SU-DHL-6 (cell line): ENCODE measurements around the gene CTCFL.

ENCODE experiments used
- H2AFZ ChIP-seq: fragments of 200-600 bp; sonication (generic); 2 replicates; pipeline ENCODE4 v1.6.1; 2014; ENCODE audit warnings: low read depth, mild to moderate bottlenecking, moderate library complexity, mixed read lengths, antibody characterized with exemption, low read length; ENCODE audit not compliant: severe bottlenecking
- H3F3A ChIP-seq: fragments of 200-600 bp; shearing (Covaris generic); 2 replicates; pipeline ENCODE4 v1.6.0; 2016; ENCODE audit warnings: antibody characterized with exemption, mild to moderate bottlenecking; ENCODE audit not compliant: insufficient read depth
- H3K27ac ChIP-seq: fragments of 200-600 bp; sonication (generic); 2 replicates; pipeline ENCODE4 v1.5.1; 2016; ENCODE audit warnings: low read depth, mild to moderate bottlenecking, low read length, moderate library complexity, mixed read lengths
- H3K27me3 ChIP-seq: fragments of 200-600 bp; sonication (generic), shearing (Covaris generic); 2 replicates; pipeline ENCODE4 v1.6.0; 2014; ENCODE audit warnings: mild to moderate bottlenecking, low read length
- H3K36me3 ChIP-seq: fragments of 200-600 bp; sonication (generic); 2 replicates; pipeline ENCODE4 v1.6.1; 2014; ENCODE audit warnings: mild to moderate bottlenecking, low read length, mixed read lengths
- H3K4me2 ChIP-seq: fragments of 300-600, 200-600 bp; shearing (Covaris generic), sonication (generic); 2 replicates; pipeline ENCODE4 v1.6.0; 2014; ENCODE audit warnings: low read length, low read depth, mild to moderate bottlenecking; ENCODE audit not compliant: poor library complexity, severe bottlenecking
- H3K4me3 ChIP-seq: fragments of 200-600 bp; sonication (generic); 2 replicates; pipeline ENCODE4 v1.5.1; 2014; ENCODE audit warnings: antibody characterized with exemption, low read length, mild to moderate bottlenecking, mixed read lengths; ENCODE audit not compliant: insufficient read depth, poor library complexity, severe bottlenecking
- H3K79me2 ChIP-seq: fragments of 200-600 bp; sonication (generic); 2 replicates; pipeline ENCODE4 v1.6.1; 2014; ENCODE audit warnings: mild to moderate bottlenecking, low read length, moderate library complexity; ENCODE audit not compliant: insufficient read depth
- H3K9ac ChIP-seq: fragments of 200-600 bp; sonication (generic); 2 replicates; pipeline ENCODE4 v1.7.0; 2014; ENCODE audit warnings: mild to moderate bottlenecking, low read length
- H3K9me2 ChIP-seq: fragments of 200-600 bp; sonication (generic); replicated peaks from 2 replicates; pipeline ENCODE4 v1.6.1; 2014; ENCODE audit warnings: low read length; ENCODE audit not compliant: insufficient read depth
- H3K9me3 ChIP-seq: fragments of 200-600 bp; sonication (generic); 2 replicates; pipeline ENCODE4 v1.6.1; 2014; ENCODE audit warnings: low read length, mixed read lengths; ENCODE audit not compliant: insufficient read depth
- H4K20me1 ChIP-seq: fragments of 200-600 bp; sonication (generic); 2 replicates; pipeline ENCODE4 v1.6.1; 2014; ENCODE audit warnings: low read depth, mild to moderate bottlenecking, antibody characterized with exemption, low read length, moderate library complexity, mixed read lengths
- EZH2phosphoT487 ChIP-seq: fragments of 200-600 bp; sonication (generic), shearing (Covaris generic); conservative IDR thresholded peaks from 2 replicates; pipeline ENCODE4 v1.6.1; 2018; ENCODE audit warnings: mild to moderate bottlenecking, antibody characterized with exemption, low read length, moderate library complexity, mixed read lengths
- TF ChIP-seq, protein P1 (sequence below): fragments of 200-600 bp; sonication (generic); IDR thresholded peaks from one replicate; pipeline ENCODE4 v1.5.1; 2017; ENCODE audit warnings: antibody characterized with exemption, mild to moderate bottlenecking, low read length, moderate library complexity; ENCODE audit not compliant: insufficient read depth, poor library complexity, severe bottlenecking

Gene CTCFL

DNA sequence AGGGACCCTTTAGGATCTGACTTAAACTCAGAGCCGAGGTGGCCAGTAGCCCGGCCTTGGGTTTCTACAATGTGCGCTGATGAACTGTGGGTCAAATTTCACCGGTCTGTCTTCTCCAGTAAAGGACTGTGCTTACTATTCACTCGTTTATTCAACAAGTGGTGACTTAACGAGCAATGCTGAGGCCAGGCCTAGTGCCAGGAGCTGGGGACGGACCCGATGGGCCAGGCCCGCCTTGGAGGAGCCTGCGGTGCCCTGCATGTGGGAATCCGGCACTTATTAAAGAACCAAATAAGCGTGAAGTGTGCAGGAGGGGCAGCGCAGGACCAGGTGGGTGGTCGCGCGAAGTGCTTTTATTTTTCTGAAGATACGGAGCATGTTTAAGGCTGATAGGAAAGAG, 24.0 kb downstream of the CTCFL start:
- H3K27ac ChIP-seq, result no peak overlapping the region

DNA sequence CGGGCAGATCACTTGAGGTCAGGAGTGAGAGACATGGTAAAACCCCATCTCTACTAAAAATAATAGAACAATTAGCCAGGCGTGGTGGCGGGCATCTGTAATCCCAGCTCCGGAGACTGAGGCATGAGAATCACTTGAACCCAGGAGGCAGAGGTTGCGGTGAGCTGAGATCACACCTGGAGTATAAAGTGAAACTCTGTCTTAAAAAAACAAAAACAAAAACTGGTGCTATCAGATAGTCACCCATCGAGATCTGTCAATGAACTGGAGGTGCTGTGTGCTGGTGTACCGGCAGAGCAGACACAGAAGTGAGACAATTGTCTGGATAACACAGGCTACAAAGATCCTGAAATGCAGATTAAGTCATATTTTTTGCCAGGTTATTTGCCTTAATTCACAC, 24.7 kb downstream of the CTCFL start:
- H3K27ac ChIP-seq, result no peak overlapping the region
- H4K20me1 ChIP-seq, result no peaks in the 10 kb centered on the region
- H3K79me2 ChIP-seq, result no peaks in the 10 kb centered on the region

More for the DNA sequence above, 24.0 kb downstream of the CTCFL start:
- H3K79me2 ChIP-seq, result no peaks in the 10 kb centered on the region
- no peak for TF ChIP-seq EZH2phosphoT487
- TF ChIP-seq, protein P1, sequence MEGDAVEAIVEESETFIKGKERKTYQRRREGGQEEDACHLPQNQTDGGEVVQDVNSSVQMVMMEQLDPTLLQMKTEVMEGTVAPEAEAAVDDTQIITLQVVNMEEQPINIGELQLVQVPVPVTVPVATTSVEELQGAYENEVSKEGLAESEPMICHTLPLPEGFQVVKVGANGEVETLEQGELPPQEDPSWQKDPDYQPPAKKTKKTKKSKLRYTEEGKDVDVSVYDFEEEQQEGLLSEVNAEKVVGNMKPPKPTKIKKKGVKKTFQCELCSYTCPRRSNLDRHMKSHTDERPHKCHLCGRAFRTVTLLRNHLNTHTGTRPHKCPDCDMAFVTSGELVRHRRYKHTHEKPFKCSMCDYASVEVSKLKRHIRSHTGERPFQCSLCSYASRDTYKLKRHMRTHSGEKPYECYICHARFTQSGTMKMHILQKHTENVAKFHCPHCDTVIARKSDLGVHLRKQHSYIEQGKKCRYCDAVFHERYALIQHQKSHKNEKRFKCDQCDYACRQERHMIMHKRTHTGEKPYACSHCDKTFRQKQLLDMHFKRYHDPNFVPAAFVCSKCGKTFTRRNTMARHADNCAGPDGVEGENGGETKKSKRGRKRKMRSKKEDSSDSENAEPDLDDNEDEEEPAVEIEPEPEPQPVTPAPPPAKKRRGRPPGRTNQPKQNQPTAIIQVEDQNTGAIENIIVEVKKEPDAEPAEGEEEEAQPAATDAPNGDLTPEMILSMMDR, result no peak
- no peaks in the 10 kb centered on the region for H4K20me1 ChIP-seq
- no peaks in the 10 kb centered on the region for H3K36me3 ChIP-seq
- no peak overlapping the region for H3K4me3 ChIP-seq
- no peaks in the 10 kb centered on the region for H3K9me2 ChIP-seq
- no peak overlapping the region for H3K4me2 ChIP-seq
- H2AFZ ChIP-seq, result no peak overlapping the region
- no peak overlapping the region for H3K9ac ChIP-seq
- no peaks in the 10 kb centered on the region for H3F3A ChIP-seq
- no peaks in the 10 kb centered on the region for H3K9me3 ChIP-seq
- no peaks in the 10 kb centered on the region for H3K27me3 ChIP-seq

DNA sequence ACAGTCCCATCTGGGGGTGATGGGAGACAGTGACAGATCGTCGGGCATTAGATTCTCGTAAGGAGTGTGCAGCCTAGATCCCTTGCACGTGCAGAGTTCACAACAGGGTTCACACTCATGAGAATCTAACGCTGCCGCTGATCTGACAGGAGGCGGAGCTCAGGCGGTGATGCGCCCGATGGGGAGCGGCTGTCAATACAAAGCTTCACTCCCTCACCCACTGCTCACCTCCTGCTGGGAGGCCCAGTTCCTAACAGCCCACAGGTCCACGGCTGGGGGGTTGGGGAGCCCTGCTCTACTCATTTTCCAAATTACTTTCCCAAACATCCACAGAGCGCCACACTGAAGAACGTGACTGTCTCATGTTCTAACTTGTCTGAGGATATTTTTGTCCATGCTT, 25.3 kb downstream of the CTCFL start:
- Histone ChIP-seq H2AFZ (no peak overlapping the region), H3K9ac (no peak overlapping the region), H3K36me3 (no peaks in the 10 kb centered on the region)

More for the DNA sequence above, 24.7 kb downstream of the CTCFL start:
- Histone ChIP-seq H3K4me3 (no peak overlapping the region), H3K9me3 (no peaks in the 10 kb centered on the region), H3K9me2 (no peaks in the 10 kb centered on the region), H3F3A (no peaks in the 10 kb centered on the region), H2AFZ (no peak overlapping the region), H3K27me3 (no peaks in the 10 kb centered on the region), H3K36me3 (no peaks in the 10 kb centered on the region), H3K4me2 (no peak overlapping the region), H3K9ac (no peak overlapping the region)
- TF ChIP-seq, protein P1, result no peak
- no peak for TF ChIP-seq EZH2phosphoT487

More for the DNA sequence above, 25.3 kb downstream of the CTCFL start:
- Histone ChIP-seq H3K9me3 (no peaks in the 10 kb centered on the region), H3F3A (no peaks in the 10 kb centered on the region), H3K79me2 (no peaks in the 10 kb centered on the region), H3K4me2 (no peak overlapping the region), H3K27me3 (no peaks in the 10 kb centered on the region), H3K27ac (no peak overlapping the region), H3K4me3 (no peak overlapping the region), H3K9me2 (no peaks in the 10 kb centered on the region), H4K20me1 (no peaks in the 10 kb centered on the region)
- TF ChIP-seq, protein P1, result no peak
- no peak for TF ChIP-seq EZH2phosphoT487
